Kidney epithelial cell (primary cell): Measurements from ENCODE around the gene COA3. TPM values are rescaled to one million over a fixed set of nuclear protein-coding genes. Genes with fewer than 3 reads are reported as not detected.

Source experiments
- DNase-seq: peaks from one replicate; pipeline ENCODE4 v3.0.0-alpha.2; 2010; ENCODE audit warnings: low read depth
- H3K27me3 ChIP-seq: 2 replicates; pipeline ENCODE4 v1.6.0; 2011; ENCODE audit warnings: low read length; ENCODE audit not compliant: control insufficient read depth, insufficient read depth
- H3K36me3 ChIP-seq: 2 replicates; pipeline ENCODE4 v1.5.1; 2011; ENCODE audit warnings: low read length; ENCODE audit not compliant: control insufficient read depth, insufficient read depth
- H3K4me3 ChIP-seq: 2 replicates; pipeline ENCODE4 v1.5.1; 2011; ENCODE audit warnings: low read depth, mild to moderate bottlenecking, control low read depth, low read length
- CTCF ChIP-seq: IDR thresholded peaks from 2 replicates; pipeline ENCODE4 v1.5.1; 2011; ENCODE audit warnings: mild to moderate bottlenecking, moderate library complexity, low read length, control low read depth, inconsistent platforms; ENCODE audit not compliant: insufficient read depth, poor library complexity, severe bottlenecking
- total RNA-seq: library from RNA; depleted of rRNA; stranded (reverse); fragments of >200 nt; gene quantifications from 2 replicates; pipeline ENCODE4 v1.2.3, GENCODE V29; 2015

COA3 gene
- total RNA-seq, 1 donor from 2014 or later: 48.3 TPM

- H3K36me3 ChIP-seq: peaks cover 3% of the 10 kb centered on the region
- no peak for DNase-seq
- no peaks in the 10 kb centered on the region for H3K27me3 ChIP-seq
- TF ChIP-seq CTCF: no peak
- peak overlapping the region; percentile 93 for H3K4me3 ChIP-seq
Observed at GRCh38 chr17:42833767-42834422, 35.4 kb upstream of the COA3 start.

- no peaks in the 10 kb centered on the region for H3K27me3 ChIP-seq
- no peak for TF ChIP-seq CTCF
- DNase-seq: peak; percentile 43
- peak within 1 kb of the TSS; percentile 93 for H3K4me3 ChIP-seq
- peaks cover 3% of the 10 kb centered on the region for H3K36me3 ChIP-seq
Observed at GRCh38 chr17:42832934-42833766, 34.6 kb upstream of the COA3 start, which contains the start of gene PSME3. PSME3 (plus strand) TSS chr17:42833397; CDS start chr17:42833632, 235 bp downstream.

GRCh38 chr17:42832213-42832933 is 33.9 kb upstream of the COA3 start:
- DNase-seq: no peak
- Histone ChIP-seq H3K4me3 (peak overlapping the region; percentile 93), H3K27me3 (no peaks in the 10 kb centered on the region), H3K36me3 (no peaks in the 10 kb centered on the region)
- TF ChIP-seq CTCF: no peak

GRCh38 chr17:42830971-42831370 is 32.5 kb upstream of the COA3 start:
- no peak for DNase-seq
- TF ChIP-seq CTCF: no peak
- no peak overlapping the region for H3K4me3 ChIP-seq
- H3K36me3 ChIP-seq: no peaks in the 10 kb centered on the region
- H3K27me3 ChIP-seq: no peaks in the 10 kb centered on the region

- DNase-seq: no peak
- H3K4me3 ChIP-seq: no peak overlapping the region
- H3K27me3 ChIP-seq: no peaks in the 10 kb centered on the region
- H3K36me3 ChIP-seq: no peaks in the 10 kb centered on the region
- no peak for TF ChIP-seq CTCF
Observed at GRCh38 chr17:42827472-42827871, 29.0 kb upstream of the COA3 start.
